ENCODE data around the gene IRF2.

DNA sequence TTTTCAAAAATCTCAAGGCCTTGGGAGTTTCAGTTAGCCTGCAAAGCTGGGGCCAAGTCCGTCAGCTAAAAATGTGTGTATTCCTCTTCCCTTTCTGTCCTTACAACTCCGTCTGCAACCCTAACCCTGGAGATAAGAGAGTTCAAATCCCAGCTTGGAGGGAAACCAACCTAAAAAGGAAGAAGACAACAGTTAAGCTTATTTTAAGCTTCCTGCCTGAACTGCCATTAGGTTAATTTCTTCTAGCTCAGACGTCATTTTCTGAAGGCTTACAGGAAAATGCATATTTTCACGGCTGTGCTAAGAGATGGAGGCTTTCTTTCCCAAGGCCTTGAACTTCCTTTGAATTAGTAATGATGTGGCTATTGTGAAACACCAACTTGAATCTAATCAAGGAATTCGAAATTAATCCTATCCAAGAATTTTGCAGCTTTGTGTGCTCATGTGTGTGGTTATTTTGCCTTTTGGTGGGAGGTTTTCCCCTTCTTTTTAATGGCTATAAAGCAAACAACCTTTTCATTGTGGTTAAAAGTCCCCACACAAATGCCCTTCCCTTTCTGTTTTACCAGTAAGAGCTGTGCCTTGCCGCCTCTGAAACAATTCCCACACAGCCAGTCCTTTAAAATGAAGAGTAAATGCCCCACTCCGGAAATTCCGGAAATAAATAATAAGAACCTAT lies 103.5 kb downstream of the IRF2 start:
- TF ChIP-seq POLR2A (IDR thresholded peaks at IDR 0.05): no peak
- no peak for TF ChIP-seq EP300 (IDR thresholded peaks at IDR 0.05)
- TF ChIP-seq, protein P1, sequence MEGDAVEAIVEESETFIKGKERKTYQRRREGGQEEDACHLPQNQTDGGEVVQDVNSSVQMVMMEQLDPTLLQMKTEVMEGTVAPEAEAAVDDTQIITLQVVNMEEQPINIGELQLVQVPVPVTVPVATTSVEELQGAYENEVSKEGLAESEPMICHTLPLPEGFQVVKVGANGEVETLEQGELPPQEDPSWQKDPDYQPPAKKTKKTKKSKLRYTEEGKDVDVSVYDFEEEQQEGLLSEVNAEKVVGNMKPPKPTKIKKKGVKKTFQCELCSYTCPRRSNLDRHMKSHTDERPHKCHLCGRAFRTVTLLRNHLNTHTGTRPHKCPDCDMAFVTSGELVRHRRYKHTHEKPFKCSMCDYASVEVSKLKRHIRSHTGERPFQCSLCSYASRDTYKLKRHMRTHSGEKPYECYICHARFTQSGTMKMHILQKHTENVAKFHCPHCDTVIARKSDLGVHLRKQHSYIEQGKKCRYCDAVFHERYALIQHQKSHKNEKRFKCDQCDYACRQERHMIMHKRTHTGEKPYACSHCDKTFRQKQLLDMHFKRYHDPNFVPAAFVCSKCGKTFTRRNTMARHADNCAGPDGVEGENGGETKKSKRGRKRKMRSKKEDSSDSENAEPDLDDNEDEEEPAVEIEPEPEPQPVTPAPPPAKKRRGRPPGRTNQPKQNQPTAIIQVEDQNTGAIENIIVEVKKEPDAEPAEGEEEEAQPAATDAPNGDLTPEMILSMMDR (IDR thresholded peaks at IDR 0.05): no peak
